Panc1 (cell line): ENCODE measurements around the gene SMPDL3B. TPM values are rescaled to one million over a fixed set of nuclear protein-coding genes. Genes with fewer than 3 reads are reported as not detected.

ENCODE experiments used
- ATAC-seq: fragments of 200-7000 bp; cut with Tn5 transposase; 2 replicates; pipeline ENCODE4 v1.9.1; 2020; ENCODE audit warnings: mild to moderate bottlenecking, moderate library complexity
- BruUV-seq: library from RNA; stranded (reverse); fragments of 400-500 nt; replicated peaks from 2 replicates; lab custom pipeline; 2021; lab: Mats Ljungman, UMichigan
- CTCF ChIA-PET: fragments of 300-600 bp; sonication (Branson Sonifier 250); formaldehyde crosslinking; loops from one replicate; lab custom pipeline; 2022; ENCODE audit warnings: antibody characterized with exemption; lab: Charles Lee
- POLR2A ChIA-PET: fragments of 300-600 bp; sonication (Branson Sonifier 250); formaldehyde crosslinking; loops from one replicate; lab custom pipeline; 2022; ENCODE audit warnings: antibody characterized with exemption; lab: Charles Lee
- DNase-seq: peaks from one replicate; pipeline ENCODE4 v3.0.0-alpha.2; 2010; ENCODE audit warnings: low read depth, low spot score
- H3K27ac ChIP-seq: 2 replicates; pipeline ENCODE4 v1.5.1; 2011; ENCODE audit warnings: mild to moderate bottlenecking, low read length, inconsistent platforms
- H3K27me3 ChIP-seq: fragments of 200-500 bp; sonication (Bioruptor generic); 2 replicates; pipeline ENCODE4 v1.6.0; 2014; ENCODE audit warnings: low read length, inconsistent platforms; ENCODE audit not compliant: control insufficient read depth, insufficient read depth
- H3K36me3 ChIP-seq: fragments of 200-500 bp; sonication (Bioruptor generic); 2 replicates; pipeline ENCODE4 v1.5.1; 2014; ENCODE audit warnings: inconsistent platforms, mild to moderate bottlenecking, low read length, moderate library complexity; ENCODE audit not compliant: control insufficient read depth, insufficient read depth
- H3K4me1 ChIP-seq: 2 replicates; pipeline ENCODE4 v1.5.1; 2011; ENCODE audit warnings: inconsistent platforms, mild to moderate bottlenecking, low read length, moderate library complexity; ENCODE audit not compliant: control insufficient read depth, insufficient read depth
- H3K4me3 ChIP-seq, 2 experiments: 2 replicates each; pipeline ENCODE4 v1.5.1; 2011 to 2012; ENCODE audit warnings: low read depth in 2 of 2, low read length in 2 of 2, mild to moderate bottlenecking in 2 of 2, inconsistent platforms in 1 of 2, moderate library complexity in 1 of 2
- H3K9me3 ChIP-seq: fragments of 200-500 bp; sonication (Bioruptor generic); 2 replicates; pipeline ENCODE4 v1.5.1; 2014; ENCODE audit warnings: low read depth, mild to moderate bottlenecking, inconsistent platforms, low read length, moderate library complexity; ENCODE audit not compliant: control insufficient read depth, insufficient read depth
- CTCF ChIP-seq: fragments of 450-650 bp; IDR thresholded peaks from 2 replicates; pipeline ENCODE4 v1.5.1; 2017; ENCODE audit warnings: mild to moderate bottlenecking
- POLR2AphosphoS5 ChIP-seq: IDR thresholded peaks from 2 replicates; pipeline ENCODE4 v1.6.1; 2012; ENCODE audit warnings: mild to moderate bottlenecking, low read depth, low read length, moderate library complexity
- REST ChIP-seq, 2 experiments: IDR thresholded peaks; 2 replicates each; pipeline ENCODE4 v1.6.1; 2011 to 2012; ENCODE audit warnings: low read depth in 2 of 2, control low read depth in 1 of 2, low read length in 1 of 2, mild to moderate bottlenecking in 1 of 2, moderate library complexity in 1 of 2; ENCODE audit not compliant: insufficient read depth in 1 of 2
- SIN3A ChIP-seq: IDR thresholded peaks from 2 replicates; pipeline ENCODE4 v1.6.1; 2012; ENCODE audit warnings: low read depth, mild to moderate bottlenecking, low read length, moderate library complexity, borderline replicate concordance; ENCODE audit not compliant: insufficient read depth
- TCF7L2 ChIP-seq: IDR thresholded peaks from 2 replicates; pipeline ENCODE4 v1.6.1; 2011; ENCODE audit warnings: mild to moderate bottlenecking, low read depth, low read length, inconsistent platforms
- in situ Hi-C: cut with HindIII; loops from 2 replicates; pipeline ENCODE4 v1.10.0; 2016; ENCODE audit warnings: low sequenced_read_pairs, low pct_unique_long_range_greater_than_20kb
- intact Hi-C: fragments of 100-400 bp; cut with micrococcal nuclease; formaldehyde crosslinking; loops from one replicate; pipeline ENCODE4 v1.10.0; 2022; ENCODE audit not compliant: unreplicated experiment
- total RNA-seq: library from RNA; stranded (reverse); gene quantifications from one replicate; pipeline ENCODE4 v1.2.1, GENCODE V29; 2021; ENCODE audit not compliant: unreplicated experiment

Gene SMPDL3B
- total RNA-seq, 1 experiment from 2014 or later = 1.5 TPM

- no peak overlapping the region for H3K4me3 ChIP-seq
- no peaks in the 10 kb centered on the region for H3K9me3 ChIP-seq
- no peaks in the 10 kb centered on the region for H3K36me3 ChIP-seq
- CTCF ChIA-PET = no interaction called here
- POLR2A ChIA-PET = no interaction called here
- in situ Hi-C loops = no loop called here
- DNase-seq (no peak), ATAC-seq (no peak)
- H3K27me3 ChIP-seq = no peaks in the 10 kb centered on the region
- intact Hi-C loops = no loop called here
- no peak for TF ChIP-seq TCF7L2
- no TSS peak for BruUV-seq
- peaks cover 12% of the 10 kb centered on the region for H3K4me1 ChIP-seq
- H3K27ac ChIP-seq = no peak overlapping the region
Measured at GRCh38 chr1:27931759-27932158, 3.0 kb upstream of the SMPDL3B start.

GRCh38 chr1:27935721-27936120, 921 bp downstream of the SMPDL3B start:
- POLR2A ChIA-PET = no interaction called here
- no peak for ATAC-seq
- no peaks in the 10 kb centered on the region for H3K9me3 ChIP-seq
- DNase-seq = no peak
- no peak overlapping the region for H3K4me3 ChIP-seq
- CTCF ChIA-PET = no interaction called here
- BruUV-seq = no TSS peak
- intact Hi-C loops = no loop called here
- no peaks in the 10 kb centered on the region for H3K36me3 ChIP-seq
- H3K4me1 ChIP-seq = peaks cover 16% of the 10 kb centered on the region
- no peaks in the 10 kb centered on the region for H3K27me3 ChIP-seq
- H3K27ac ChIP-seq = no peak overlapping the region
- in situ Hi-C loops = no loop called here
- TF ChIP-seq TCF7L2 = no peak
- no peak for TF ChIP-seq CTCF
- TF ChIP-seq REST (IDR thresholded peaks at IDR 0.05; ENCODE audit: insufficient read depth in 1 of 2, low read depth in 2 of 2, low read length in 1 of 2) = no peak
- no peak for TF ChIP-seq SIN3A
- no peak for TF ChIP-seq POLR2AphosphoS5

GRCh38 chr1:27936370-27936769, 1.6 kb downstream of the SMPDL3B start:
- ATAC-seq (no peak), DNase-seq (no peak)
- Histone ChIP-seq H3K4me3 (no peak overlapping the region), H3K9me3 (no peaks in the 10 kb centered on the region), H3K27ac (no peak overlapping the region), H3K4me1 (peaks cover 16% of the 10 kb centered on the region), H3K27me3 (no peaks in the 10 kb centered on the region), H3K36me3 (no peaks in the 10 kb centered on the region)
- ChIA-PET POLR2A (no interaction called here), CTCF (no interaction called here)
- TF ChIP-seq SIN3A = no peak
- no peak for TF ChIP-seq TCF7L2
- no peak for TF ChIP-seq POLR2AphosphoS5
- TF ChIP-seq REST (IDR thresholded peaks at IDR 0.05; ENCODE audit: insufficient read depth in 1 of 2, low read depth in 2 of 2, low read length in 1 of 2) = no peak
- no peak for TF ChIP-seq CTCF
- no TSS peak for BruUV-seq
- intact Hi-C loops = no loop called here
- in situ Hi-C loops = no loop called here
